Left renal pelvis (tissue), 4 donors: Measurements from ENCODE around the gene FXYD2. TPM values are rescaled to one million over a fixed set of nuclear protein-coding genes. Genes with fewer than 3 reads are reported as not detected.

Experiments used
- DNase-seq, 4 donors: peaks; one replicate each; pipeline ENCODE4 v3.0.0-alpha.2; 2013; ENCODE audit warnings: low read depth in 4 of 4, low spot score in 3 of 4
- polyA plus RNA-seq, 4 donors: library from polyadenylated mRNA; unstranded; fragments of 120-200 nt; gene quantifications; one replicate each; pipeline ENCODE4 v1.2.1, GENCODE V29; 2013; ENCODE audit not compliant: insufficient read length in 4 of 4

FXYD2 gene
- polyA plus RNA-seq, 4 donors, result 10.6 to 476 (median 394) TPM

GRCh38 chr11:117836077-117836960 is 11.8 kb upstream of the FXYD2 start:
- no peak for DNase-seq

GRCh38 chr11:117835576-117835975 is 11.0 kb upstream of the FXYD2 start:
- DNase-seq, result no peak

DNA sequence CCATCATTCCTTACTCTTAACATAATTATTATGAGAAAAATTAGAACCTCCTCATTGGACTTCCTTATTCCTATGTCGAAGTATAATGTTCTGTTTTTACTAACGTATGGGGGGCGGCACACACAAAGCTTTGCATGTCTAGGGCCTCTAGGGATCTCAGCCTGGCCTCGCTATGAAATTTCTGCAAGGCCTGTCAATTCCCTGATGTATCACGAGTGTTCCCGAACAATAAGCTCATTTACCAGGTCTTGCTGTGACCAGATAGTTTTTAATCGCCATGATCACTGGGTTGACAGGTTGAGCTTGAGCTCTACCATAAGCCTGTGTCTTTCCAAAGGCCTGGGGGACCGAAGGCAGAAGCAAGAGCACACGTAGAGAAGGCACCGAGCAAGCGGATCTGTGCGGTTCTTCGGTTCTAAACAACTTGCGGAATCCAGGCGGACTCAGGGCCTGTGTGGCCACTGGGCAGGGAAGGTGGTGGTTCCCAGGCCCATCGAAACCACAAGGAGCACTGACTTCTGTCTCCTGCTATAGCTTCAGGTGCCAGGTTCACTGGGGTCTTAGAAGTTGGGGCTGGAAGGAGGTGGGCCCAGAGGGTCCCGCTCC is 10.4 kb upstream of the FXYD2 start:
- no peak for DNase-seq

DNA sequence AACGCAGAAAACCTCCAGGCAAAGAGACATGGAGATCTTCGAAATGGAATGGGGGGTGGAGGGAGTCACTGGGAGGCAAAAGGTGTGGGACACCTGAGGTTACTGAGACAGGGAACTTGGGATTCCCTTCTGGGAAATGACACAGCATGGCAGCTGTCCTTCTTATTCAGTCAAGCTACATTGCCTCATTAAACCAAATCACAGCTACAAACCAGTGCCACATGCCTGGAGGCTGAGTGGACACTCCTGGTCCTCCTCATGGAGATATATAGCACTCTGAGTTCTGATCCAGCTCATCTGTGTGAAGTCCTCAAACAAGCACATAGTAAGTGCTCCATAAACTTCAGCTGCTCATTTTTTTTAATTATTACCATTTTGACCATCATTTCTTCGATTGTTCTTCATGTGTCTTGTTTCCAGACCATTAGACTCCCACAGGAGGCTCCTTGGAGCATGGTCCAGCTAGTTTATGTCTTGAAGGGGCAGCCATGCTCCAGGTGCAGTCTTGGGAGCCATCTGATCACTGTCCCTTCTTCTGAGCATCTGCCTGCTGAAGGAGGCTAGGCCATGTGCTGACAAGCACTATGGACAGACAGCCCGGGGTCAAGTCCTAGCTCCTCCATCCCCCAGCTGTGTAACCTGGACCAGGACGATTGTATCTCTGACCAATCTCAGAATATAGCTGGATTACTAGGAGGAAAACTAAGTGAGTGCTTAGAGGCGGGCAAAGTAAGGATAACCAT is 9.7 kb upstream of the FXYD2 start:
- no peak for DNase-seq

GRCh38 chr11:117833401-117833891 is 8.9 kb upstream of the FXYD2 start:
- peak in 1 of 4 donors; percentile 78 for DNase-seq

DNA sequence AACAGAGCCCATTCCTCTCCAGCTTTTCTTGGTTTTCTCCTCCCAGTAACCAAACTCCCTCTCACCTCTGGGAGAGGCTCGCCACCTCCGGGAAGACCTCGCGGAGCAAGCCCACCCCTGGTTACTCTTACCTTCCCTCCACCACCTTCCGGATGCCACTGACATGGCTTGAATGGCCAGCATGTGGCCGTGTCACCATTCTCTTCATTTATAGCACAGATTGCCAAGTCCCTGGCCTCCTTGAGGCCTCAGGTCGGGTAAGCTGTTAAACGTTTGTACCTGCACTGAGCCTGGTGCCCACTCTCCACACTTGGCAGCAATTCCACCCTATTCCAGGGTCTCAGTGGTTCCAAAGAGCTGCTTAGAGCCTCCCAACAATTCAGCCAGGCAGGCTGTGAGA is 8.0 kb upstream of the FXYD2 start:
- DNase-seq, result no peak

DNA sequence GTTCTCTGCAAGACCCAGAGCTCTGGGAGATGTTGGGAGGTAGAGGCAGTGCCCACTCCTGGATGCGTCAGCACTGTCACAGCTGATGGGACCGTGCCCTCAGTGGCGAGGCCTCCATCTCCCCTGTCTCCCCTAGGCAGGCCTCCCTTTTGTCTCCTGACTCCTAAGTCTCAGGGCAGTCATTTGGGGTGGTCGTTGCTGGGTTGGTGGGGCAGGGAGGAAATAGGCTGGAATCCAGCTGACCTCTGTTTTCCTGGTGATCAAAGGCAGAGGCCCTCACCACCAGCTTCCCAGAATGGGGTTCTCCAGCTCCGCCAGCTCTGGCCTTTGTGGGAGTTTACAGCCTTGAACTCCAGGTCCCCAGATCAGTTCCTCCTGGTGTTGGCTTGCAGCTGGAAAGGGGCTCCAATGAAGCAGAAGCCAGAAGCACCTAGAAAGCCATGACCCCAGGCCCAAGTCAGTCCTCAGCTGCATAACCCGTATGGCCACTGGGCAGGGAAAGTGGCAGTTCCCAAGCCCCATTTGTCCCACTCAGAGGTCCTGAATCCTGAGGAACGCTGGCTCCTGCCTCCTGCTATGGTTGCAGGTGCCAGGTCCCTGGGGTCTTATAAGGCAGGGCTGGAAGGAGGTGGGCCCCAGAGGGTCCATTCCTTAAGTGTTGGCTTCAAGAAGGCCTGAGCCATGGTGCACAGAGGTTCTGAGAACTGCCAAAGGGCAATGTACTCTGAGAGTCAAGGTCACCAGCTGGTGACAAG is 7.3 kb upstream of the FXYD2 start:
- DNase-seq, result no peak

GRCh38 chr11:117830674-117831351 is 6.3 kb upstream of the FXYD2 start:
- DNase-seq, result no peak

DNA sequence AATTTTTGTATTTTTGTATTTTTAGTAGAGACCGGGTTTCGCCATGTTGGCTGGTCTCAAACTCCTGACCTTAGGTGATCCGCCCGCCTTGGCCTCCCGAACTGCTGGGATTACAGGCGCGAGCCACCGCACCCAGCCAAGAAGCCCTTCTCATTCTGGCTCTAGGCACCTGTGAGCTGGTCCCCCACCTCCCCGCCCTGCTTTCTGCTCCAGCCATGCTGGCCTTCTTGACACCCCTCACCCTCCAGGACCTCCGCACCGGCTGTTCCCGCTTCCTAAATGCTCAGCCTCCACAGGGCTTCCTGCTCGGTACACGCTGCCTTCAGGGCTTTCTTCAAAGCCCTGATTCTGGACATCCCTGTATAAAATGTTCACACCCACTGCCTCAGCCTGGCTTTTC is 5.5 kb upstream of the FXYD2 start:
- DNase-seq, result no peak

- DNase-seq, result no peak
These were observed 4.8 kb upstream of the FXYD2 start for GRCh38 chr11:117829369-117829725.

GRCh38 chr11:117828611-117829368 is 4.2 kb upstream of the FXYD2 start:
- no peak for DNase-seq

DNA sequence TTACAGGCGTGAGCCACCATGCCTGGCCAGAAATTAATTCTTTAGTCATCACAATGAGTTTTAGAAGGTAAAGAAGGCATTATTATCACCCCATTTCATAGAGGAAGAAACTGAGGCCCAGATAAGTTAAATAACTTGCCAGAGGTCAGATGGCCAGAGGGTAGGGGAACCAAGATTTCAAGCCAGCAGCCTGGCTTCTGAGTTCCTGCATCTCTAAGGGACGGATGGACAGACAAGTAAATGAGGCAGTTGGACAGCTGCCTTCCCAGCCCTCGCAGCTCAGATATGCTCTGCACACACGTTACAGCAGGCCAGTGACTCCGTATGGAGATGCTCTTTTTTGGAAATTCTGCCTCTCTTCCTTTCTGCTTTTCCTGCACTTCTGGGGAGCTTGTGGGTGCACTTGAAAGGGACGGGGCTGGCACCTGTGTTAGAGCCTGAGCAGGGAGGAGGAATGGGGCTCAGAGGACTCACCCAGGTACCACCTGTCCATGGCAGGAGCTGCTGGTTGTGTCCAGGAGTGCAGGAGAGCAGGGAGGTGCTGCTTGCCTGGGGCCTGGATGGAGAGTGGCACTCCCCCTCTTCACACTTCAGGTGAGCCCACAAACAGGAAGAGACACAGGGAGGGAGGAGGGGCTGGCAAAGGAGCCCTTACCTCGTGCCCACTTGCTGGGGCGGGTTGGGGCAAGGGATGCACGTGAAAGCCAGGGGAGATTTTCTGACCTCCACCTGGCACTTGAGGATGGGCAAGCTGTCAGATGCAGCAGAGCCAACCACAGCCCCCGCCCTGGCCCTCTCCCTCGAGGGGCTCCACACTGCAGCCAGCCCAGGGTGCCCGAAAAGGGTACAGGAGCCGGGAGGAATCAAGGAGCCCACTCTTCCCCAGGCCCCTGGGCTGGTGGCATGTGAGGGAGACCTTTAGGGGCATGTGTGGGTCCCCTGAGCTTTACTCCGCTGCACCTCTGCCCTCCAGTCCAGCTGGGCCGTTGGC is 3.3 kb upstream of the FXYD2 start:
- DNase-seq, result no peak

DNA sequence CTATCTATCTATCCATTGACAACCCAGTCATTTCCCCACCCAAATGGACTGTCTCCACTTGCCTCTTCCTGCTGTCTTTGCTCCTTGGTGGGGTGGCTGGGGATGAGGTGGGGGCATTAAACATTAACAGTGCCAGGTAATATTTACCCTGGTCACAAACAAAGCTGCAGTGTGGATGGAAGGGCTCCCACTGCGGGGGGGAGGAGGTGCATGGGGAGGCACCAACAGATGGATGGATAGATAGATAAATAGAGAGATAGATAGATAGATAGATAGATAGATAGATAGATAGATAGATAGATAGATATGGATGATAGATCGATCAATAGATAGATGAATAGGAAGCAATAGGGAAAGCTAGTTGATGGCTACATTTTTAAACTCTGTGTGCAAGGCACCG is 2.3 kb upstream of the FXYD2 start:
- DNase-seq, result no peak

GRCh38 chr11:117826190-117826570 is 1.6 kb upstream of the FXYD2 start:
- DNase-seq, result no peak

GRCh38 chr11:117825538-117826189 is 1.1 kb upstream of the FXYD2 start:
- no peak for DNase-seq

- no peak for DNase-seq
These were observed 561 bp downstream of the FXYD2 start for GRCh38 chr11:117823946-117824420.

- DNase-seq, result no peak
These were observed 1.1 kb downstream of the FXYD2 start for GRCh38 chr11:117823294-117823945.
